Liver (tissue), 9 donors: ENCODE results near the gene PFDN4. TPM values are rescaled to one million over a fixed set of nuclear protein-coding genes. Genes with fewer than 3 reads are reported as not detected.

Source experiments
- DNase-seq: peaks from one replicate; pipeline ENCODE4 v3.0.0-alpha.2; 2017; ENCODE audit warnings: low spot score
- H3K27ac ChIP-seq, 2 donors: one replicate each; pipeline ENCODE4 v1.7.0; 2013; ENCODE audit warnings: inconsistent platforms in 2 of 2, low read length in 2 of 2, control low read depth in 1 of 2, low read depth in 1 of 2, mild to moderate bottlenecking in 1 of 2
- H3K27me3 ChIP-seq, 4 donors: one replicate each; pipeline versions ENCODE4 v1.6.1 to v1.7.0; 2013; ENCODE audit warnings: low read length in 3 of 4, inconsistent platforms in 1 of 4, mild to moderate bottlenecking in 1 of 4, moderate library complexity in 1 of 4; ENCODE audit not compliant: control insufficient read depth in 4 of 4, insufficient read depth in 4 of 4
- H3K36me3 ChIP-seq, 4 donors: one replicate each; pipeline versions ENCODE4 v1.6.1 to v1.7.0; 2013; ENCODE audit warnings: low read length in 3 of 4, mild to moderate bottlenecking in 3 of 4, low read depth in 1 of 4, moderate library complexity in 1 of 4; ENCODE audit not compliant: control insufficient read depth in 4 of 4, insufficient read depth in 3 of 4
- H3K4me1 ChIP-seq, 4 donors: one replicate each; pipeline versions ENCODE4 v1.6.1 to v1.7.0; 2013; ENCODE audit warnings: low read length in 3 of 4, mild to moderate bottlenecking in 3 of 4, moderate library complexity in 1 of 4; ENCODE audit not compliant: control insufficient read depth in 4 of 4, insufficient read depth in 4 of 4
- H3K4me3 ChIP-seq, 3 donors: one replicate each; pipeline versions ENCODE4 v1.6.1 to v1.7.0; 2013; ENCODE audit warnings: low read length in 3 of 3, control low read depth in 1 of 3, low read depth in 1 of 3, mild to moderate bottlenecking in 1 of 3
- H3K9ac ChIP-seq, 2 donors: one replicate each; pipeline ENCODE4 v1.7.0; 2013; ENCODE audit warnings: low read length in 2 of 2, mild to moderate bottlenecking in 2 of 2, moderate library complexity in 2 of 2, control low read depth in 1 of 2, low read depth in 1 of 2
- H3K9me3 ChIP-seq, 4 donors: one replicate each; pipeline versions ENCODE4 v1.6.1 to v1.7.0; 2013; ENCODE audit warnings: low read length in 3 of 4; ENCODE audit not compliant: control insufficient read depth in 4 of 4
- FOXA2 ChIP-seq: IDR thresholded peaks from 2 replicates; pipeline ENCODE4 v1.6.1; 2016; ENCODE audit warnings: antibody characterized with exemption
- RAD21 ChIP-seq, 2 donors: IDR thresholded peaks; 2 replicates each; pipeline ENCODE4 v1.6.1; 2016; ENCODE audit warnings: antibody characterized with exemption in 2 of 2, mild to moderate bottlenecking in 2 of 2
- RXRA ChIP-seq, 2 donors: IDR thresholded peaks; 2 replicates each; pipeline ENCODE4 v1.6.1; 2017 to 2018; ENCODE audit warnings: antibody characterized with exemption in 2 of 2, mild to moderate bottlenecking in 1 of 2
- SP1 ChIP-seq: IDR thresholded peaks from 2 replicates; pipeline ENCODE4 v1.6.1; 2018; ENCODE audit warnings: antibody characterized with exemption, mild to moderate bottlenecking
- TAF1 ChIP-seq: conservative IDR thresholded peaks from 2 replicates; pipeline ENCODE4 v1.6.1; 2016; ENCODE audit warnings: antibody characterized with exemption, mild to moderate bottlenecking
- WGBS: extraction: QIAGEN DNeasy Blood & Tissue Kit; methylation state at CpG from one replicate; pipeline ENCODE4 v1.1.7; 2013; 5-methylcytosine and 5-hydroxymethylcytosine counted together
- polyA plus RNA-seq, 2 donors: library from polyadenylated mRNA; stranded (reverse) in 1 of 2; unstranded in 1 of 2; fragments of 200-250 nt in 1 of 2; fragments of >200 nt in 1 of 2; fragmentation: Nextera tagmentation in 1 of 2; extraction: Ambion mirVana in 1 of 2; gene quantifications; one replicate each; pipeline versions ENCODE4 v1.2.1 to v1.2.3, GENCODE V29; 2013 to 2015
- total RNA-seq, 2 donors: library from RNA; depleted of rRNA; stranded (reverse); fragments of >200 nt; gene quantifications; one replicate each; pipeline ENCODE4 v1.2.3, GENCODE V29; 2014
- TF ChIP-seq, protein P1 (sequence below): IDR thresholded peaks from 2 replicates; pipeline ENCODE4 v1.6.1; 2016; ENCODE audit warnings: antibody characterized with exemption, mild to moderate bottlenecking
- TF ChIP-seq, protein P2 (sequence below): fragments of 150-350 bp; IDR thresholded peaks from 2 replicates; pipeline ENCODE4 v1.5.1; 2017; ENCODE audit warnings: improper control_type of control experiment, low read depth, low read length; ENCODE audit not compliant: missing input control
- TF ChIP-seq, protein P3 (sequence below): IDR thresholded peaks from 2 replicates; pipeline ENCODE4 v1.6.1; 2016; ENCODE audit warnings: antibody characterized with exemption
- TF ChIP-seq, protein P4 (sequence below): IDR thresholded peaks from 2 replicates; pipeline ENCODE4 v1.6.1; 2016; ENCODE audit warnings: antibody characterized with exemption
- donor health status: healthy.
- donor health status: healthy.
- donor health status: healthy.
- donor health status: healthy.
- donor health status: healthy.

Gene PFDN4
- total and polyA plus RNA-seq, 4 donors = 12.9 to 17.3 (median 13.5) TPM

DNA sequence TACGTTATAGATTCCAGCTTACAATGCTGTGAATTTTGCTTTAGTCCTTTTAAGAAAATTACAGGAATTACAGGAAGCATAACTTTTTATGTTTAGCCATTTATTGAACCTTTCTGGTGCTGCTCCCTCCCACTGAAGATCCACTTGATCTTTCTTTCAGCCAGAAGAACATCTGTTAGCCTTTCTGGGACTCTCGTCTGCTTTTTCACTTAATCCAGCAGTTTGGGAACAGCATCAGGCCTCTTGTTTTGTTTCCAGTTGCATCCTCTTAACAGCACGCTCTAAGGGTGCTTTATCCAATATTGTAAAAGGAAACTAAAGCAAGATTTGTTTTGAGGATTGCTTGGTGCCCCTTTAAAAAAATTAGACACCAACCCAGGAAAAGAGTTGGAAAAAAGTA, 23.8 kb upstream of the PFDN4 start:
- WGBS = 65% methylated on average over 3 of the region's 3 CpGs
- H3K27me3 ChIP-seq = no peaks in the 10 kb centered on the region
- no peaks in the 10 kb centered on the region for H3K4me1 ChIP-seq
- DNase-seq = no peak
- no peak overlapping the region for H3K4me3 ChIP-seq
- H3K36me3 ChIP-seq = no peaks in the 10 kb centered on the region
- no peak overlapping the region for H3K9ac ChIP-seq
- TF ChIP-seq, protein P1, sequence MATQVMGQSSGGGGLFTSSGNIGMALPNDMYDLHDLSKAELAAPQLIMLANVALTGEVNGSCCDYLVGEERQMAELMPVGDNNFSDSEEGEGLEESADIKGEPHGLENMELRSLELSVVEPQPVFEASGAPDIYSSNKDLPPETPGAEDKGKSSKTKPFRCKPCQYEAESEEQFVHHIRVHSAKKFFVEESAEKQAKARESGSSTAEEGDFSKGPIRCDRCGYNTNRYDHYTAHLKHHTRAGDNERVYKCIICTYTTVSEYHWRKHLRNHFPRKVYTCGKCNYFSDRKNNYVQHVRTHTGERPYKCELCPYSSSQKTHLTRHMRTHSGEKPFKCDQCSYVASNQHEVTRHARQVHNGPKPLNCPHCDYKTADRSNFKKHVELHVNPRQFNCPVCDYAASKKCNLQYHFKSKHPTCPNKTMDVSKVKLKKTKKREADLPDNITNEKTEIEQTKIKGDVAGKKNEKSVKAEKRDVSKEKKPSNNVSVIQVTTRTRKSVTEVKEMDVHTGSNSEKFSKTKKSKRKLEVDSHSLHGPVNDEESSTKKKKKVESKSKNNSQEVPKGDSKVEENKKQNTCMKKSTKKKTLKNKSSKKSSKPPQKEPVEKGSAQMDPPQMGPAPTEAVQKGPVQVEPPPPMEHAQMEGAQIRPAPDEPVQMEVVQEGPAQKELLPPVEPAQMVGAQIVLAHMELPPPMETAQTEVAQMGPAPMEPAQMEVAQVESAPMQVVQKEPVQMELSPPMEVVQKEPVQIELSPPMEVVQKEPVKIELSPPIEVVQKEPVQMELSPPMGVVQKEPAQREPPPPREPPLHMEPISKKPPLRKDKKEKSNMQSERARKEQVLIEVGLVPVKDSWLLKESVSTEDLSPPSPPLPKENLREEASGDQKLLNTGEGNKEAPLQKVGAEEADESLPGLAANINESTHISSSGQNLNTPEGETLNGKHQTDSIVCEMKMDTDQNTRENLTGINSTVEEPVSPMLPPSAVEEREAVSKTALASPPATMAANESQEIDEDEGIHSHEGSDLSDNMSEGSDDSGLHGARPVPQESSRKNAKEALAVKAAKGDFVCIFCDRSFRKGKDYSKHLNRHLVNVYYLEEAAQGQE = no peak
- TF ChIP-seq, protein P2, sequence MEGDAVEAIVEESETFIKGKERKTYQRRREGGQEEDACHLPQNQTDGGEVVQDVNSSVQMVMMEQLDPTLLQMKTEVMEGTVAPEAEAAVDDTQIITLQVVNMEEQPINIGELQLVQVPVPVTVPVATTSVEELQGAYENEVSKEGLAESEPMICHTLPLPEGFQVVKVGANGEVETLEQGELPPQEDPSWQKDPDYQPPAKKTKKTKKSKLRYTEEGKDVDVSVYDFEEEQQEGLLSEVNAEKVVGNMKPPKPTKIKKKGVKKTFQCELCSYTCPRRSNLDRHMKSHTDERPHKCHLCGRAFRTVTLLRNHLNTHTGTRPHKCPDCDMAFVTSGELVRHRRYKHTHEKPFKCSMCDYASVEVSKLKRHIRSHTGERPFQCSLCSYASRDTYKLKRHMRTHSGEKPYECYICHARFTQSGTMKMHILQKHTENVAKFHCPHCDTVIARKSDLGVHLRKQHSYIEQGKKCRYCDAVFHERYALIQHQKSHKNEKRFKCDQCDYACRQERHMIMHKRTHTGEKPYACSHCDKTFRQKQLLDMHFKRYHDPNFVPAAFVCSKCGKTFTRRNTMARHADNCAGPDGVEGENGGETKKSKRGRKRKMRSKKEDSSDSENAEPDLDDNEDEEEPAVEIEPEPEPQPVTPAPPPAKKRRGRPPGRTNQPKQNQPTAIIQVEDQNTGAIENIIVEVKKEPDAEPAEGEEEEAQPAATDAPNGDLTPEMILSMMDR = no peak
- TF ChIP-seq TAF1 = no peak
- TF ChIP-seq RAD21 (IDR thresholded peaks at IDR 0.05) = no peak
- TF ChIP-seq, protein P3, sequence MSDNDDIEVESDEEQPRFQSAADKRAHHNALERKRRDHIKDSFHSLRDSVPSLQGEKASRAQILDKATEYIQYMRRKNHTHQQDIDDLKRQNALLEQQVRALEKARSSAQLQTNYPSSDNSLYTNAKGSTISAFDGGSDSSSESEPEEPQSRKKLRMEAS = no peak
- TF ChIP-seq SP1 = no peak
- TF ChIP-seq, protein P4, sequence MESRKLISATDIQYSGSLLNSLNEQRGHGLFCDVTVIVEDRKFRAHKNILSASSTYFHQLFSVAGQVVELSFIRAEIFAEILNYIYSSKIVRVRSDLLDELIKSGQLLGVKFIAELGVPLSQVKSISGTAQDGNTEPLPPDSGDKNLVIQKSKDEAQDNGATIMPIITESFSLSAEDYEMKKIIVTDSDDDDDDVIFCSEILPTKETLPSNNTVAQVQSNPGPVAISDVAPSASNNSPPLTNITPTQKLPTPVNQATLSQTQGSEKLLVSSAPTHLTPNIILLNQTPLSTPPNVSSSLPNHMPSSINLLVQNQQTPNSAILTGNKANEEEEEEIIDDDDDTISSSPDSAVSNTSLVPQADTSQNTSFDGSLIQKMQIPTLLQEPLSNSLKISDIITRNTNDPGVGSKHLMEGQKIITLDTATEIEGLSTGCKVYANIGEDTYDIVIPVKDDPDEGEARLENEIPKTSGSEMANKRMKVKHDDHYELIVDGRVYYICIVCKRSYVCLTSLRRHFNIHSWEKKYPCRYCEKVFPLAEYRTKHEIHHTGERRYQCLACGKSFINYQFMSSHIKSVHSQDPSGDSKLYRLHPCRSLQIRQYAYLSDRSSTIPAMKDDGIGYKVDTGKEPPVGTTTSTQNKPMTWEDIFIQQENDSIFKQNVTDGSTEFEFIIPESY = no peak
- TF ChIP-seq RXRA (IDR thresholded peaks at IDR 0.05) = no peak
- no peak overlapping the region for H3K27ac ChIP-seq
- H3K9me3 ChIP-seq = no peaks in the 10 kb centered on the region

DNA sequence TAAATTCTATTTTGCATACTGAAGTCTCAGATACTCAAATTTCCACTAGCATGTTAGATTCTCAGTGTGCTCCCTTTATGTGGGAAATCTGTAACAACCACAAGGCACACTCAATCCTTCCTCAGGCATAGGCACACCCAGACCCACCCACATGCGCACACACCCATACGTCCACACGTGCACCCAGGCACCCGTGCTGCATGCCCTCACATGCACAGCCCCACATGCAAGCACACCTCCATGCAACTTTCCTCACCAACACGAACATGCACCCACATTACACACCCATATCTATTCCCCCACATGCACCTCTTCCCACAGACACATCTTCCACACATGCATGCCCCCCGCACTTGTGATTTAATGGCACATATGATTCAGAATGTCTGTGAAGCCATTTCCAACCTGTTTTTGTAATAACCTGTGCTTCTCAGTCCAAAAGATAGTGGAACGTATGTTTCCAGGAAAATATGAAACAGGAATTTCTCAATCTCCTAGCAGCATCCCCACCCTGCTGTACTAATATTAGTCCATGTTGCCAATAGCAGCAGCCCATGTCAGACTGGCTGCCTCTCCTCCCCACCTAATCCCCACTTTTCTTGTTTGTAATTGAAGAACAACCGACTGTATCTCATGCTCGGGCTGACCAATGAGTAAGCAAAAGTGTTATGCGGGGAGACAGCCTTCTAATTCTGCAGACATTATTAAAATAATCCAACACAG, 22.8 kb upstream of the PFDN4 start:
- DNase-seq = no peak
- H3K36me3 ChIP-seq = no peaks in the 10 kb centered on the region
- H3K9ac ChIP-seq = no peak overlapping the region
- no peak overlapping the region for H3K4me3 ChIP-seq
- H3K27me3 ChIP-seq = no peaks in the 10 kb centered on the region
- no peak overlapping the region for H3K27ac ChIP-seq
- H3K9me3 ChIP-seq = no peaks in the 10 kb centered on the region
- no peaks in the 10 kb centered on the region for H3K4me1 ChIP-seq
- TF ChIP-seq FOXA2 (no peak), RXRA (IDR thresholded peaks at IDR 0.05) (no peak)
- WGBS = 88% methylated on average over 10 of the region's 10 CpGs
